Glomerular visceral epithelial cell (primary cell): ENCODE data around the gene RPLP2.

Experiments
- DNase-seq: peaks from one replicate; pipeline ENCODE4 v3.0.0-alpha.2; 2016; ENCODE audit errors: extremely low spot score

The RPLP2 gene

GRCh38 chr11:823441-824291 lies 13.9 kb downstream of the RPLP2 start:
- DNase-seq, result no peak

GRCh38 chr11:824292-824880 lies 14.6 kb downstream of the RPLP2 start:
- DNase-seq, result no peak

GRCh38 chr11:824942-825341 lies 15.2 kb downstream of the RPLP2 start:
- DNase-seq, result no peak

GRCh38 chr11:825366-826226 lies 15.8 kb downstream of the RPLP2 start:
- no peak for DNase-seq

- DNase-seq, result no peak
These were observed 16.5 kb downstream of the RPLP2 start for GRCh38 chr11:826227-826621.

GRCh38 chr11:826836-827145 lies 17.0 kb downstream of the RPLP2 start:
- DNase-seq, result no peak

- no peak for DNase-seq
These were observed 17.6 kb downstream of the RPLP2 start for GRCh38 chr11:827146-827896.

GRCh38 chr11:827897-828192 lies 18.1 kb downstream of the RPLP2 start, which contains the start of gene CRACR2B:
Gene CRACR2B (plus strand): TSS chr11:827919. CDS start chr11:828608, 689 bp downstream.
- no peak for DNase-seq

- DNase-seq, result no peak
These were observed 18.9 kb downstream of the RPLP2 start for GRCh38 chr11:828506-829175.

GRCh38 chr11:829176-829846 lies 19.5 kb downstream of the RPLP2 start:
- DNase-seq, result peak; percentile 75

- DNase-seq, result no peak
These were observed 20.1 kb downstream of the RPLP2 start for GRCh38 chr11:829847-830294.

GRCh38 chr11:830295-831117 lies 20.7 kb downstream of the RPLP2 start:
- DNase-seq, result peak; percentile 61

- peak; percentile 83 for DNase-seq
These were observed 21.5 kb downstream of the RPLP2 start for GRCh38 chr11:831118-831864.

- no peak for DNase-seq
These were observed 22.3 kb downstream of the RPLP2 start for GRCh38 chr11:831961-832528.

- DNase-seq, result peak; percentile 72
These were observed 22.9 kb downstream of the RPLP2 start, which contains the start of gene CD151 for GRCh38 chr11:832529-833113. Gene CD151 (plus strand): TSS chr11:832952. CDS start chr11:836070, 3,118 bp downstream.

GRCh38 chr11:833114-833791 lies 23.5 kb downstream of the RPLP2 start:
- DNase-seq, result peak; percentile 63

GRCh38 chr11:833849-834311 lies 24.1 kb downstream of the RPLP2 start:
- DNase-seq, result no peak
